SH-SY5Y (cell line): ENCODE results near the gene WDR91.

ENCODE experiments used
- GATA2 ChIP-seq: IDR thresholded peaks from 2 replicates; pipeline ENCODE4 v1.6.1; 2011; ENCODE audit warnings: mild to moderate bottlenecking, low read depth, low read length
- GATA3 ChIP-seq: IDR thresholded peaks from 2 replicates; pipeline ENCODE4 v1.6.1; 2011; ENCODE audit warnings: low read depth, mild to moderate bottlenecking, low read length, moderate library complexity

GRCh38 chr7:135178364-135178763 lies 33.0 kb downstream of the WDR91 start:
- no peak for TF ChIP-seq GATA2
- no peak for TF ChIP-seq GATA3
